Myocyte (in vitro differentiated cells): ENCODE measurements around the gene PNCK. TPM values are rescaled to one million over a fixed set of nuclear protein-coding genes. Genes with fewer than 3 reads are reported as not detected.

Source experiments
- DNase-seq: peaks from one replicate; pipeline ENCODE4 v3.0.0-alpha.2; 2012; ENCODE audit warnings: low read depth
- total RNA-seq: library from RNA; depleted of rRNA; stranded (reverse); fragments of >200 nt; gene quantifications from 2 replicates; pipeline ENCODE4 v1.2.3, GENCODE V29; 2014

PNCK gene
- total RNA-seq, 1 donor from 2014 or later: 1.1 TPM

GRCh38 chrX:153642655-153643430, 30.8 kb downstream of the PNCK start:
- no peak for DNase-seq

- no peak for DNase-seq
Observed at GRCh38 chrX:153642051-153642654, 31.5 kb downstream of the PNCK start.

DNA sequence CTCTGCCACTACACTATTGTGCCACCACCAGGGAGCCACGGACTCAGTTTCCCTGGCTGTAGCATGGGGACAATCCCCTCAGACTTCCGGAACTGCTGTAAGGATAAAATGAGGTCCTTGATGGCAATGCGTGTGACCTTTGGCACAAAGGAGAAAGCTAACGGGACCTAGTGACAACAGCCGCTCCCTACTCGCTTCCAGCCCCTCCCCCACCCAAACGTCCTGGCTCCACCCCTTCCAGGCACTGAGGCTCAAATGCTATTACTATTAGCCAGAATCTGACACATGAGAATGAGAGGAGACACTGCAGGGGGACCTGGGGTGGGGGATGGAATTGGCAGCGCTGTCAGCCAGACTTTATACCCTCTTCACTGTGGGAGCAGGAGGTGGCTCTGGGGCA, 32.0 kb downstream of the PNCK start:
- no peak for DNase-seq

DNA sequence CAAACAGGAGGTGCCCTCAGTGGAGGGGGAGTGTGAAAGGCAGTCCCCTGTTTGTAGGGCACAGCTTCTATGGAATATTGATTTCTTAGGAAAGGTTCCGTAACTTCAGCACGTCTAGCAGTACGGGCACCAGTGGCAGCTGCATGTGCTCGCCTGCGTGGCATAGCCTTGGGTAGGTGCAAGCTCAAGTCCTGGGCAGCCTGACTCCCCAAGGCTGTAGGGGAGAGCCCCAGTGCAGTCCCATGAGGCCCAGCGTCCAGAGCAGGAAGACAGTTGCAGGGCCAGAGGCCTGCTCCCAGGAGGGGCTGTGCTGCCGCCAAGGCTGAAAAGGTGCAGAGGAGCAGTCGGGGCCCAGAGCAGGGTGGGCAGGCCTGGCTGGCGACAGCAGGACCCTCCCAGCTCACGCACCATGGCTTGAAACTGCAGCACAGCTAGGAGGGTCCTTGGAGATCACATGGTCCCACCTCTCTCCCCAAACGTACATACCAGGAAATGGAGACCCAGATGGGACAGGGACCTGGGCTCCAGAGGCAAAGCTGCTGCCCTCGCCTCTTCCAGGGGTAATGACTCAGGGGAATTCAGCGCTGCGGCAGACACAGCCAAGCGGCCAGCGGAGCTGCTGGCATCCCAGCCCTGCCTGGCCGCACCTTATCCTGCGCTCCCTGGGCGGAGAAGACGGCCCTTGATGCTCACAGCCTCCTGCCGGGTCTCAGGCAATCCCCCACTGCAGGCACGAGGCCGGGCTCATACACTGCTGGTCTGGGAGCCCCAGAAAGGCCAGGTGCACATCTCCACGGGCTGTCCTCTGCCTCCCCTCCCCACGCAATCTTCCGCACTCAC, 32.7 kb downstream of the PNCK start:
- no peak for DNase-seq

DNA sequence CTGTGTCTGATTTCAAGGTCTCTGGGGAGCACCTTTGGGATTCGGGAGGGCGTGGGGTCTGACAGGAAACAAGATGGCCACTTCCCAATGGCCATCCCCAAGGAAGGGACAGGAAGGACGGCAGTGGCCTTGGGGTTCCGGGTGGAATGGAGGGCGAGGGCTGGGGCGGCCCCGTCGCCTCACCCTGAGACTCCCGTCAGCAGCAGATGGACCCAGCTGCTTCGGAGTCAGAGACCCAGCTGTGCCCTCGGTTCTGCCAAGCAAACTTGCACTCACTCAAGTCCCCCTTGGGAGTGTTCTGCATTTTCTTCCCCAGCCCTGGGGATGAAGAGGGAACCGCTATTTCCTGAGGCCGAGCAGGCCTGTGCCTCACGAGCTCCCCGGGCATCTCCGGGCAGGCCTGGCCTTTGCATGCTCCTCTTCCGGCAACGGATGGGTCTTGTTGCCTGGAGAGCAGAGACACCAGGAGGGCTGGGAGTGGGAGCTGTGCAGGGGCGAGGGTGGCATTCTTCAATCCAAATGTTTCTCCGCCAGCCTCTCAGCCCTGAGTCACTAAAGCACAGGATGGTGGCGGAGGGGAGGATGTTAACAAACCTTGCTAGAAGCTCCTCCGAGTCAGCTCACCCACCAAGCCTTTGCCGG, 33.4 kb downstream of the PNCK start:
- DNase-seq: no peak

GRCh38 chrX:153639177-153640044, 34.2 kb downstream of the PNCK start:
- DNase-seq: no peak

DNA sequence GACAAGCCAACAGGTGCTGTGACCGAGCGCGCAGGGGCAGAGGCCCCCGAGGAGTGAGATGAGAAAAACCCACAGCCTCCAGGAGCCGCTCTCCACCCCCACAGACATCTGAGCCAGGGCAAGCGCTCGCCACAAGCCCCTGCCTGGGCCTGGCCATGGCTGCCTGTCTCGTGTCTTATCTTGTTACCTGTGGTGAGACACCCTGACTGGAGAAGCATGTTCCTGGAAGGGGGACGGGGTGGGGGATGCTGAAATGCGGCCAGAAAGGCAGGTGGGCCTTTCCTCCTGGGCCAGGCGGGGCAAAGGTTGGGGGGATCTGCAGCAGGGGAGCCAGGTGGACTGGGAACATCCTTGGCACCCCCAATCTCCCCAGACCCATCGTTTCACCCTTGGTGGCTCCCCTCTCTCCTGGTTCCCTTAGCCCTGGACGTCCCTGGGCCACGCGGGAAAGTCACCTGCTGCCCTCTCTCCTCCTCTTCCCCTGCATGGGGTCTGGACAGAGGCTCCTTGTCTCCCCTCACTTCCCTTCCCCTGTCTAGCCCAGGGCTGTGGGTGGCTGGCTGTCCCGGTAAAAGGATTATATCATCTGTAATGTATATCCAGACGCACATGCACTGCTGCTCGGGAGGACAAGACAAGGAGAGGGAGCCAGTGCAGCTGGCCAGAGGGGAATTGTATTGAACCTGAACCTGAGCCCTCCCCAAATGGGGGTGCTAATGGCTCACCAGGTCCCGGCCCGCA, 35.0 kb downstream of the PNCK start:
- no peak for DNase-seq

DNA sequence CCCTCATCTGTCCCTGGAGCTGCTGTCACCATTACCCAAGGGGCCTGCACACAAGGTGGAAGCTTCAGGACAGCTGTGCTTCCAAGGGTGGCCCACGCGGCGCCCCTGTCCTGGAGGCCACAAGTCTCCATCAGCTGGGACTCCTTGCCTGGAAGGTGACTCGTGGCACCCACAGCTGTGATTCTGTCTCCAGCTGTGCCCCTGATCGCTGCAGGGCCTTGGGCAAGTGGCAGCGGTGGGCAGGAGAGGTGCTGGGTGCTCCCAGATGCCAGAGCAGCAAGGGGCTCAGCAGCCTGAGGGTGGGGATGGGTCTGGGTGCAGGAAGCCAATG, 35.6 kb downstream of the PNCK start:
- no peak for DNase-seq

- no peak for DNase-seq
Observed at GRCh38 chrX:153637121-153638040, 36.2 kb downstream of the PNCK start.

DNA sequence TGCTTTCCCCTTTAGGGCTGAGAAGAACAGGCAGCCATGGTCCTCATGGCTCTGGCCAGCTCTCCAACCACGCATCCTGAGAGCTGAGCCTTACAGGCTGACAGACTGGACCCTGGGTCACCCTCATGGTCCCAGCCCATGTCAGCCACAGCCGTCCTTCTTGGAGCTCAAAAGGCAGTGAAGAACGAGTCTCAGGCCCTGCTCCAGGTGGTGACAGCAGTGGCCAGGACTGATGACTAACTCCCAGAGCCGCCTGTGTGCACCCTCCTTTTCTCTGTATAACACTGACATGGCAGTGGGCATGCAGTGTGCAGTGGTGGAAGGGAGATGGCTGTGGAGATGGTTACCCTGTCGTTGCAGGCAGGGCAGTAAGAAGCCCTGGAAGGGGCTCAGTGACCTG, 36.9 kb downstream of the PNCK start:
- no peak for DNase-seq

DNA sequence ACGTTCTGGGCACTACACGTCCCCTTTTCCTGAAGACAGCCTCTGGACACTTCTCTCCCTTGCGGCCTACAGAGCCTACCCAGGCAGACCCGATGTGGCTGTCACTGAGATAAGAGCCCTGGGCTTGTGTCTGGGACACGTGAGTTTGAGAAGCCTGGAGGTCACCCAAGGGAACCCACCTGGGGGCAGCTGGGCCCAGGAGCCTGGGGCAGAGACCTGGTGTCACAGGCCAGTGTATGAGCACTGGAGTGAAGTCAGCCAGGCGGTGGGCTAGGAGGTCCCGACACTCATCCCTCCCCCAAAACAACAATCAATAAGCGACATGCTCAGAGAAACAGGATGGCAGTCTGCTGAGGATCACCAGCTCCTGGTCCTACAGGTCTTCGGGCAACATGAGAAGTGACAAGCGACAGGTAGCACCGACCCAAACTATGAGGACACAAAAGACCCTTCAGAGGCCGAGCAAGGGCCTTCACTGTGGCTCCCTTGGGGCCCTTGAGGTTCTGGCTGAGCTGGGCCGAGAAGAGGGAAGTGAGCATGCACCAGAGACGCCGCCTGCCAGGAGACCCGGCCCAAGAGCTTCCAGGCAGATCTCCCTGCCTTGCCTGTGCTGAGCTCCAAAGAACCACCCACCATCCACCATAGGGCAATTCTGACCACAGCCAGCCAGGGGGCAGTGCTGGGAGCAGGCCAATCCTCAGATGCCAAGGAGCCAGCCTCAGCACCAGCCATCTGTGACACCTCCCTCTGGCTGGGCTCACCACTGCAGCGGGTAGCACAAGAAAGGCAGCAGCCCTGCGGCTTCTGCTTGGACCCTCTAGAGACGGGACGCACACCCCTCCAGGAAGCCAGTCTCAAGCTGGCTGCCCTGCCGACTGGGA, 37.6 kb downstream of the PNCK start:
- DNase-seq: no peak

DNA sequence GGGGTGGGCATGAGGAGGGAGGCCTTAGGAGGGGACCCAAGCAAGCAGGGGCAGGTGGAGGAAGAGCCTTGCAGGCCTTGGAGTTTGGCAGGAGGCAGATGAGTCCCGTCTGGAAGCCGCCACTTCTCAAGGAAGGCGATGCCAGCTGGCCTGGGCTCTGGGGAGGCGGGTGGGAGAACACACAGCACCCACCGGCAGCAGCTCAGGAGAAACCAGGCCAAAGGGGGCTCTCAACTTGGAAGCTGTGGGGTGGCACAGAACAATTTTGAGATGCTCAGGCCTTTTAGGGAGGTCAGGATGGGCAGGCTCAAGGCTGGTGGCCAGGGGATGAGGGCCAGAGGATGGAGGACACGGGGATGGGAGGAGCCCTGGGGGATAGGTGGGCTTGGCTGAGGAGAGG, 38.2 kb downstream of the PNCK start:
- no peak for DNase-seq

GRCh38 chrX:153634832-153635231, 38.8 kb downstream of the PNCK start:
- no peak for DNase-seq

DNA sequence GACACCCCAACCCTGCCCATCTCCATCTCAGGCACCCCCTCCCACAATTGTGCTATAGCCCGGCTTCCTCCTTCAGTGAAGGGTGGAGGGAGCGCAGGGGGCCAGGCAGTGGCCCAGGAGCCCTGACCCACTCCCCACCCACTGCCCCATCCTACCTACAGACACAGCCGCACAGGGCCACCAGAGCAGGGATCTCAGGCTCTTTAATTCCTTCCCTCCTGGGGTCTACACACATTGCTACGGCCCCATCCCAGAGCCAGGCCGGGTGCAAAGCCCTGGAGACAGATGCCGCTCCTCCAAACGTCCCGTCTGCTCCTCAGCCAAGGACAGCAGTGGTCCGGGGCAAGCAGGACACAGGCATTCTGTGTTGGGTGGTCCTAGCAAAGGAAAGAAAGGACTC, 39.4 kb downstream of the PNCK start:
- no peak for DNase-seq

GRCh38 chrX:153633607-153634180, 39.9 kb downstream of the PNCK start:
- no peak for DNase-seq

GRCh38 chrX:153633048-153633447, 40.6 kb downstream of the PNCK start:
- no peak for DNase-seq

GRCh38 chrX:153632595-153632946, 41.0 kb downstream of the PNCK start:
- no peak for DNase-seq
